Measurements from ENCODE around the gene CNTN4. TPM values are rescaled to one million over a fixed set of nuclear protein-coding genes. Genes with fewer than 3 reads are reported as not detected.

CNTN4 gene
- total RNA-seq, 1 donor from 2014 or later: 22.1 TPM

DNA sequence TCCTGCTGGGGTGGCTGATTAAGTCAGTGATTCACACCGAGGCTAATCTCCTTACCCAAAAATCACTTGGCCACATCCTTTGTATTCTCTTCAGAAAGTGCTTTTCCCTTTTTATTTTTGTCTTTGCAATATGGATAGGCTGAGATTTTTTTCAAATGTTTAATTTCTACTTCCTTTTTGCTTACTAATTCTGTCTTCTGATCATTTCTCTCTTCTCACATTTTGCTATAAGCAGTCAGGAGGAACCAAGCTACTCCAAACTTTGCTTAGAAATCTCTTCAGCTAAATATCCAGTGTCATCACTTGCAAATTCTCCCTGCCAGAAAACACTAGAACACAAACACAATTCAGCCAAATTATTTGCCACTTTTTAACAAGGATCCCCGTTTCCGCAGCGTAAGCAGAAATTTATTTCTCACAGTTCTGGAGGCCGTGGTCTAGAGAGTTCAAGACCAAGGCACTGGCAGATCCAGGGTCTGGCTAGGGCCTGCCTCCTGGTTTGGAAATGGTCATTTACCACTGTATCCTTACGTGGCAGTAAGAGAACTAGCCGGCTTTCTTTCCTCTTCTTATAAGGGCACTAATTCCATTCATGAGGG is 906.6 kb downstream of the CNTN4 start:
- H3K36me3 ChIP-seq: no peaks in the 10 kb centered on the region
- no peaks in the 10 kb centered on the region for H3K27me3 ChIP-seq

DNA sequence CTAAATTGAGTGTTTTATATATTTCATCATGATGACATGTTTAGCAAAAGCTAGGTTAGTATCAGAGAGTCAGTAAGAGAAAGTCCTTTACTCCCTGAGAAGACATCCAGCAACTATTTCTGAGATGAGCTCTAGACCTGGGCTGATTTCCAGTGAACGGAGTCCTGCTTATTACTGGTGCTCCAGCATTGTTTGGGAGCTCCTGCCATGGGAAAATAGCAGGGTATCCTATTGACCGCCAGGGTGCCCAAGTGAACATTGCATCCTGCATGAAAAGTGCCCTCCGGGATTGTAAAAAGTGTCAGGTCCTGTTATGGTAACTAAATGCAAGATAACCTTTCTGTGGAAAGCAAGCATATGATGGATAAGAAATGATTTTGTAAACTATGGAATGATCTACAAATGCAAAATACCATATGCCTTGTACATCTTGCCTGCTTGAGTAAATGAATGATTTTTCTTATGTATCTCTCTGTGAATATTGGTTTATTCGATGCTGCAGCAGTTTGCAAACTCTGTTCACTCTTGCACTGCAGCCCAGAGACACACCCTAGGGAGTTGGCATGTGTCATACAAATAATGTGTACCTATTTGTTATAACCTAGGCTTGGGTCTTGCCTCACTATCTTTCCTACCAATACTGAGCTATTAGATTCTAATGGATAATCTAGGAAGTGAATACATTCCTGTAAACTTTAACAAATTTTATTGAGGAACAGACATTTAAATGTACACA is 914.8 kb downstream of the CNTN4 start:
- Histone ChIP-seq H3K4me3 (no peak overlapping the region), H3K4me1 (peaks cover 8% of the 10 kb centered on the region), H3K9me3 (no peaks in the 10 kb centered on the region), H3K36me3 (no peaks in the 10 kb centered on the region), H3K27me3 (no peaks in the 10 kb centered on the region), H3K27ac (no peak overlapping the region)
- intact Hi-C loops (cut with DNase I): no loop called here
- no peak for DNase-seq (ENCODE audit: extremely low spot score in 2 of 2)
- TF ChIP-seq POLR2AphosphoS5 (IDR thresholded peaks at IDR 0.05; ENCODE audit: insufficient read depth in 1 of 2, low read depth in 1 of 2) (no peak), POLR2A (IDR thresholded peaks at IDR 0.05) (no peak)
- TF ChIP-seq, protein P1, sequence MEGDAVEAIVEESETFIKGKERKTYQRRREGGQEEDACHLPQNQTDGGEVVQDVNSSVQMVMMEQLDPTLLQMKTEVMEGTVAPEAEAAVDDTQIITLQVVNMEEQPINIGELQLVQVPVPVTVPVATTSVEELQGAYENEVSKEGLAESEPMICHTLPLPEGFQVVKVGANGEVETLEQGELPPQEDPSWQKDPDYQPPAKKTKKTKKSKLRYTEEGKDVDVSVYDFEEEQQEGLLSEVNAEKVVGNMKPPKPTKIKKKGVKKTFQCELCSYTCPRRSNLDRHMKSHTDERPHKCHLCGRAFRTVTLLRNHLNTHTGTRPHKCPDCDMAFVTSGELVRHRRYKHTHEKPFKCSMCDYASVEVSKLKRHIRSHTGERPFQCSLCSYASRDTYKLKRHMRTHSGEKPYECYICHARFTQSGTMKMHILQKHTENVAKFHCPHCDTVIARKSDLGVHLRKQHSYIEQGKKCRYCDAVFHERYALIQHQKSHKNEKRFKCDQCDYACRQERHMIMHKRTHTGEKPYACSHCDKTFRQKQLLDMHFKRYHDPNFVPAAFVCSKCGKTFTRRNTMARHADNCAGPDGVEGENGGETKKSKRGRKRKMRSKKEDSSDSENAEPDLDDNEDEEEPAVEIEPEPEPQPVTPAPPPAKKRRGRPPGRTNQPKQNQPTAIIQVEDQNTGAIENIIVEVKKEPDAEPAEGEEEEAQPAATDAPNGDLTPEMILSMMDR (IDR thresholded peaks at IDR 0.05): no peak

More for the DNA sequence above, 906.6 kb downstream of the CNTN4 start:
- DNase-seq (ENCODE audit: extremely low spot score in 2 of 2): no peak
- TF ChIP-seq POLR2AphosphoS5 (IDR thresholded peaks at IDR 0.05; ENCODE audit: insufficient read depth in 1 of 2, low read depth in 1 of 2): no peak
- TF ChIP-seq, protein P1 (IDR thresholded peaks at IDR 0.05): no peak
- TF ChIP-seq POLR2A (IDR thresholded peaks at IDR 0.05): no peak
- Histone ChIP-seq H3K9me3 (no peaks in the 10 kb centered on the region), H3K27ac (no peak overlapping the region), H3K4me1 (no peaks in the 10 kb centered on the region), H3K4me3 (no peak overlapping the region)
- intact Hi-C loops (cut with DNase I): no loop called here

DNA sequence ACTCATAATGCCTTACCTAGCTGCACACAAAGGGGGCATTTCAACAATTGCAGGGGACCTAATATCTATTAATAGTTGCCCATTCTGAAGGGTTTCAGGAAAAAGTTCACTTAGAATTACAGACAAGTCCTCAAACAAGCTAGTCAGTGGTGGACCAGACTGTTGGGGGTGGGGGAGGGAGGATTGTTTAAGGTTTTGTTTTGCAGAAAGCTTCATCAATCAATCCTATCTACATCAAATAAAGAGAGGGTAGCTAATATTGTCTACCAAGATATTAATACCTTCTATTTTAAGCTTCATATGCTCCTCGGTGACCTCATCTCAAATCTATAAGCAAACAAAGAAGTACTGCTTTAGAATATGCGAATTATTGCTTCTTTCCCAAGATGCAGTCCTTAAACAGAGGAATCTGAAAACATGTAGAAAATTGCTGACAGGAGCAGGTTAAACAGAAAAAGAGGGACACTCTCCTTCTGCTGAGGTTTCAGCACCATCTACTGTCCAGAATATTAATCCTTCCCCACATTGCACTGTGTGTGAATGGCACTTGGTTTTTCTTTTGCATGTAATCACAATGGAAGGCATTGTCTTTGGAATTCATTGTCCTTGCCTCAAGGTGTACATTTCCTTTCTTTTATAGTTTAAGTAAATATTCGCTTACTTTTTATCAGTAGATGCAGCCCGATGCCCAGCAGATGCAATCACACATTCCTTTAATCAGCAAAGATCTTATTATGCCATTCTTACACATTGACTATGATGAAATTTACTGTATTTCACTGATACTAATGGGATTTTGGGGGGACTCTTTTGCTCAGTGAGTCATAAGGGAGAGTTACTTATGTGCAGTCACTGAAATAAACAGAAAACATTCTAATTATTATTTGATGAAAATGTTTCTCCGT is 916.8 kb downstream of the CNTN4 start:
- no peak for DNase-seq (ENCODE audit: extremely low spot score in 2 of 2)
- TF ChIP-seq, protein P1 (IDR thresholded peaks at IDR 0.05): no peak
- TF ChIP-seq POLR2A (IDR thresholded peaks at IDR 0.05) (no peak), POLR2AphosphoS5 (IDR thresholded peaks at IDR 0.05; ENCODE audit: insufficient read depth in 1 of 2, low read depth in 1 of 2) (no peak)
- intact Hi-C loops (cut with DNase I): no loop called here
- no peaks in the 10 kb centered on the region for H3K27me3 ChIP-seq
- H3K9me3 ChIP-seq: no peaks in the 10 kb centered on the region
- H3K27ac ChIP-seq: no peak overlapping the region
- no peaks in the 10 kb centered on the region for H3K36me3 ChIP-seq
- no peak overlapping the region for H3K4me3 ChIP-seq
- peaks cover 8% of the 10 kb centered on the region for H3K4me1 ChIP-seq

DNA sequence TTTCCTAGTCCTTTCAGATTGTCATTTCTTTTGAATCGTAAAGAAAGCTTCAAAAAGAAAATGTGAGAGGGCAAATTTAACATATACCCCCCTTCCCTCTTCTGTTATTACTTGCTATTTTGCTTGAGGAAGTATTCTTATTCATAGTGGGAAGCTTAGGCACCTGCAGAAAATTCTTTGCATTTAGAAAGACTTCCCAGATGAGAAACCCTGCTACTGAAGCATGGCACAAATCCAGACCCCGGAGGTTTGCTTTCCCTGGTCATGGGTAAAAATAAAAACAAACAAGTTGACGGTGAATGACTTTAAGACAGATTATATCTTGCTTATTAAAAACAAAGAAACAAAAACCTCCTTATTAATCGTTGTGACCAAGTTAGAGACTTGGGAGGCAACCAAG is 917.6 kb downstream of the CNTN4 start:
- H3K4me3 ChIP-seq: no peak overlapping the region
- no peaks in the 10 kb centered on the region for H3K9me3 ChIP-seq
- DNase-seq (ENCODE audit: extremely low spot score in 2 of 2): no peak
- no peaks in the 10 kb centered on the region for H3K36me3 ChIP-seq
- H3K27me3 ChIP-seq: no peaks in the 10 kb centered on the region
- H3K4me1 ChIP-seq: peaks cover 8% of the 10 kb centered on the region
- no peak overlapping the region for H3K27ac ChIP-seq
- TF ChIP-seq POLR2AphosphoS5 (IDR thresholded peaks at IDR 0.05; ENCODE audit: insufficient read depth in 1 of 2, low read depth in 1 of 2) (no peak), POLR2A (IDR thresholded peaks at IDR 0.05) (no peak)
- TF ChIP-seq, protein P1 (IDR thresholded peaks at IDR 0.05): no peak
- intact Hi-C loops (cut with DNase I): no loop called here

All from vagina (tissue), 2 donors.